ENCODE measurements around the gene MISP3.
A peak's percentile ranks its signal among the peaks of the same experiment; 100 is the strongest.

Gene MISP3

DNA sequence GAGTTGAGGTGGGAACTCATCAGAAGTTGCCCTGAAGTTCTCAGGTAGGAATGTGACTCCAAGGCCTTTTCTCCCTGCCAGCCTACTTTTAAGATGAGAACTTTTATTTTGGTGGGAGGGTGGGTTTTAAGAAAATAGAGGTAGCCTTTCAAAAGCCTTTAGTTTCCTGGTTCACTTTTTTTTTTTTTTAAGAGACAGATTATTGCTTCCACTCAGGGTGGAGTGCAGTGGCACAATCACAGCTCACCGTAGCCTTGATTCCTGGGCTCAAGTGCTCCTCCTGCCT lies 10.0 kb downstream of the MISP3 start:
- no peak for TF ChIP-seq CTCF (IDR thresholded peaks at IDR 0.05; ENCODE audit: low read depth, low read length)
- no peak overlapping the region for H3K4me3 ChIP-seq (ENCODE audit: low read depth, low read length)

DNA sequence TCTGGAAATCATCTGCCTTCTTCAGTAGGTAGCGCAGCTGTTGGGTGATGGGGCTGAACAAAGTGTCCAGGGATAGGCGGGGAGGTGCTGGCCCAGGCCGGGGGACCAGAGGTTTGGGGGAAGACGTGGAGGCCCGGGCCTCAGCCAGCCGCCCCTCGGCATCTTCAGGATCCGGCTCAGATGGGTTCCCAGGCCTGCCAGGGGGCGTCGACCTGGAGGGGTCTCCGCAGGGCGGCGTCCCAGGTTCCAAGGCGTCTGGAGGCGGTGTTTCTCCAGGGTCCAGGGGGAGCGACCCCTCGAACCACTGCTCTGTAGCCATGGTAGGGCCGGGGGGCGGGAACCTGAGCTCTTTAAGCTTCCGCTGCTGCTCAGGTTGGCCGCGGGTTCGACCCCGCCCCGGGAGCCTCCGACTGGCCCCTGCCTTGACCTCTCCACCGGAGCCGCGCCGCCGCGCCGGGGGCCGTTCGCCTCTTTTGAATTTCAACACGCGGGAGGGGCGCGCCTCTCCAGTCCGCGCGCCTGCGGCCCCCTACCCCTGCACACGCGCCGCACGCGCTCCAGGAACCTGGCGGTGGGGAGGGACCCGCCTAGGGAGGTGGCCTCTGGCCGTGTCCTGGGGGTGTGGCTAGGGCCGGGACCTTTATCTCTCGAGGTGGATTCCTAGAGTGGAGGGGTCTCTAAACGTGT lies 12.9 kb downstream of the MISP3 start, which contains the start of gene C19orf67:
C19orf67 (minus strand) TSS at position 475 of the 687 bp plus-strand sequence; CDS start at position 319, 156 bp downstream.
- H3K4me3 ChIP-seq (ENCODE audit: low read depth, low read length): no peak within 1 kb of the TSS
- no peak for TF ChIP-seq CTCF (IDR thresholded peaks at IDR 0.05; ENCODE audit: low read depth, low read length)

GRCh38 chr19:14086098-14086497 lies 13.5 kb downstream of the MISP3 start:
- no peak for TF ChIP-seq CTCF (IDR thresholded peaks at IDR 0.05; ENCODE audit: low read depth, low read length)
- H3K4me3 ChIP-seq (ENCODE audit: low read depth, low read length): no peak overlapping the region

DNA sequence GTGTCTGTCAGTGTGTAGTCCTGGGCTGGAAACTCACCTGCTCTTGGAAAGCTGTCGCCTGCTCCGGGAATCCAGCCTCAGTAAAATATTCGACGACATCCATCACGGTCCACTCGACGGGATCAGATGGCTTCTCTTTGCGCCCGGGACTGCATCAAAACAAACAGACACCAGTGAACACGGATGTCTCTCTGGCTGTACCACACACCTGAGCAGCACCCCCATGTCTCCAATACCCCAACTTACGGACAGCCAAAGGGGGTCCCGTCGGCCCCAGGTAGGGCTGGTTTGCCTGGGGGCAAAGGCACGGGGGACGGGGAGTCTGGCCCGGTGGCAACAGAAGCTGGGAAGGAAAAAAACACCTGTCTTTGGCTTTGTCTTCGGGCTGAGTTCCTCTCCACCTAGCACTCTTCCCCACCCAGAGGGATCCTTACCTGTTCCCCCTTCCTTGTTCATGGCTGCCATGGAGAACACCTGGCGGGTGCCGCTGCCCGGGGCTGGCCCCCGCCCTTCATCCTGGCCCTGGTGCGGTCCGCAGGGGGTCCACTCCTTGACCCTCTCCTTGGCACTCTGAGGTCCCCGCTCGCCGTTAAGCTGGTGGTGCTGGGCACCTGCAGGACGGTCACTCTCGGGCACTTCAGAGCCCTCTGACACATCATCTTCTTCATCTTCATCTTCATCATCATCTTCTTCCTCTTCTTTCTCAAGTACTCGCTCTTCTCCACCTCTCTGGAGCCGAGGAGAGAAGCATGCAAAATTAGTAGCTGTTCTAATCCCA lies 16.2 kb downstream of the MISP3 start:
- no peak for TF ChIP-seq CTCF (IDR thresholded peaks at IDR 0.05; ENCODE audit: low read depth, low read length)
- peak overlapping the region; percentile 52 for H3K4me3 ChIP-seq (ENCODE audit: low read depth, low read length)

- TF ChIP-seq CTCF (IDR thresholded peaks at IDR 0.05; ENCODE audit: low read depth, low read length): no peak
- peak overlapping the region; percentile 52 for H3K4me3 ChIP-seq (ENCODE audit: low read depth, low read length)
Observed at GRCh38 chr19:14089412-14089661, 16.8 kb downstream of the MISP3 start.

DNA sequence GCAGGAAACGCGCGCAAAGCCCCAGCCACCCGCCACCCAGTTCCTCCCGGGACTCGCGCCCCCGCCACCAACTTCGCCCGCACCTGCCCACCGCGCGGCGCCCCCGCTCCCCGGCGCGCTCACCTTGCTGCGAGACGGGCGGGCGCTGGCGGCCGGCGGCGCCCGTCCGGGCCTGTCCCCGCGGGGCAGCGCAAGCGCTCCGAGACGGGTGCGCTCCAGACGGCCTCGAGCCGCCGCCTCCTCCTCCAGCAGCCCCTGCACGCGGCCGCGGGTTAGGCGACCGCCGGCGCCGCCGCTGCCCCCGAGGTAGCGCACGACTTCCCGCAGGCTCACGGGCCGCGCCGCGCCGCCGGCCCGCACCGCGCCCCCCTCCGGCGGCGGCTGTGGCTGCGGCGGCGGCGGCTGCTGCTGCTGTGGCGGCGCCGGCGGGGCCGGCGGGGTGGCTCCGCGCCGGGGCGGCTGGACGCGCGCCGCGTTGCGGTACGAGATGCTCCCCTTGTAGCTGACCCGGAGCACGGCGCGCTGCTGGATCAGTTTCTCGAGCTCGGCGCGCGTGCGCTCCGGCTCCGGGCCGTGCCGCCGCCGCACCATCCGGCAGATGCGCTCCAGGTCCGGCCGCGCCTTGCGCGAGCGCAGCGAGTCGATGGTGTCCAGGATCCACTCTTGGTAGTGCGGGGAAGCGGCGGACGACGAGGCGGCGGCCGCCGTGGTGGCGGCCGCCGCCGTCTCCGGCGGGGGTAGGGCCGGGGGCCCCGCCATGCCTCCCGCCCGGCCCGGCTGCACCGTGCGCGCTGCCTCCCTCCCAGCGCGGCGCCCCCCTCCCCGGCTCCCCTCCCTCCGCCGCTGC lies 17.3 kb downstream of the MISP3 start:
- no peak for TF ChIP-seq CTCF (IDR thresholded peaks at IDR 0.05; ENCODE audit: low read depth, low read length)
- peak overlapping the region; percentile 57 for H3K4me3 ChIP-seq (ENCODE audit: low read depth, low read length)
